Effector memory CD8-positive, alpha-beta T cell (primary cell): Measurements from ENCODE around the gene FAM20B.

Source experiments
- ATAC-seq: fragments of 150-1000 bp; cut with Tn5 transposase; replicated peaks from 2 replicates; pipeline ENCODE4 v1.10.0; 2021; ENCODE audit warnings: mild to moderate bottlenecking, moderate library complexity
- DNase-seq, 3 experiments: peaks; one replicate each; pipeline ENCODE4 v3.0.0; 2021
- H3K27ac Mint-ChIP-seq, 2 donors: one replicate each; pipeline ENCODE4 v1.8.0; 2022; ENCODE audit warnings: mild to moderate bottlenecking in 2 of 2, mixed read lengths in 2 of 2, moderate library complexity in 2 of 2
- H3K27me3 Mint-ChIP-seq, 2 donors: one replicate each; pipeline ENCODE4 v1.8.0; 2022; ENCODE audit warnings: mixed read lengths in 2 of 2
- H3K36me3 Mint-ChIP-seq: one replicate; pipeline ENCODE4 v1.8.0; 2022; ENCODE audit warnings: mild to moderate bottlenecking, moderate library complexity, mixed read lengths; ENCODE audit not compliant: insufficient read depth
- H3K4me1 Mint-ChIP-seq, 2 donors: one replicate each; pipeline ENCODE4 v1.8.0; 2022; ENCODE audit warnings: low read depth in 2 of 2, mixed read lengths in 2 of 2
- H3K4me3 Mint-ChIP-seq, 2 donors: one replicate each; pipeline ENCODE4 v1.8.0; 2022; ENCODE audit warnings: mild to moderate bottlenecking in 2 of 2, mixed read lengths in 2 of 2, moderate library complexity in 2 of 2
- H3K9me3 Mint-ChIP-seq, 2 donors: one replicate each; pipeline ENCODE4 v1.8.0; 2022; ENCODE audit warnings: mixed read lengths in 2 of 2

FAM20B gene

GRCh38 chr1:179010671-179011070 is 15.0 kb upstream of the FAM20B start:
- no peak overlapping the region for H3K4me3 Mint-ChIP-seq
- no peaks in the 10 kb centered on the region for H3K9me3 Mint-ChIP-seq
- H3K27me3 Mint-ChIP-seq, result no peaks in the 10 kb centered on the region
- no peak for DNase-seq
- no peaks in the 10 kb centered on the region for H3K4me1 Mint-ChIP-seq
- H3K27ac Mint-ChIP-seq, result no peak overlapping the region
- no peak for ATAC-seq
- no peaks in the 10 kb centered on the region for H3K36me3 Mint-ChIP-seq

- Mint-ChIP-seq H3K4me3 (no peak overlapping the region), H3K27me3 (no peaks in the 10 kb centered on the region), H3K27ac (no peak overlapping the region), H3K4me1 (no peaks in the 10 kb centered on the region), H3K9me3 (no peaks in the 10 kb centered on the region), H3K36me3 (no peaks in the 10 kb centered on the region)
- no peak for DNase-seq
- no peak for ATAC-seq
These were observed 13.7 kb upstream of the FAM20B start for GRCh38 chr1:179012038-179012437.

DNA sequence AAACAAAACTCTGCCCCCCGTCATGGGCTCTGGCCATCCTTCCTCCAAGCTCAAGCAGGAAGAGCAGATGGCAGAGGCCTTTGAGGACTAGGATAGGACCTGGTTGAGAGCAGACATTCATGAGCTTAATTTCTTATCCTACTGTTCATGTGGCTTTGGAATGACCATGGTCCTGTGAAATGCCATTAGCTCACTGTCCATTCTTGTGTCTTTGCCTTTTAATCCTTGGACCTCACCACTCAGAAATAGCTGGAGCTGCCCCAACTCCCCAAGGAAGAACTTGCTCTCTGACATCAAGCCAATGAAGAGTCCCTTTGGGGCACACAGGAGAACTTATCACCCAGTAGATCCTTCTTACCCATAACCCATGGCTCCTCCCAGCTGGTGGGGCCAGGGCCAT is 11.6 kb upstream of the FAM20B start:
- Mint-ChIP-seq H3K27me3 (no peaks in the 10 kb centered on the region), H3K9me3 (no peaks in the 10 kb centered on the region), H3K4me3 (no peak overlapping the region), H3K27ac (no peak overlapping the region), H3K4me1 (no peaks in the 10 kb centered on the region), H3K36me3 (no peaks in the 10 kb centered on the region)
- ATAC-seq (no peak), DNase-seq (no peak)

GRCh38 chr1:179015396-179015795 is 10.3 kb upstream of the FAM20B start:
- Mint-ChIP-seq H3K9me3 (no peaks in the 10 kb centered on the region), H3K36me3 (no peaks in the 10 kb centered on the region), H3K4me1 (no peaks in the 10 kb centered on the region), H3K27me3 (peaks cover 9 to 11% of the 10 kb centered on the region in 2 donors), H3K27ac (no peak overlapping the region), H3K4me3 (no peak overlapping the region)
- ATAC-seq, result no peak
- DNase-seq, result no peak

- Mint-ChIP-seq H3K27me3 (peaks cover 12 to 17% of the 10 kb centered on the region in 2 donors), H3K4me3 (no peak overlapping the region), H3K9me3 (no peaks in the 10 kb centered on the region), H3K27ac (no peak overlapping the region), H3K36me3 (no peaks in the 10 kb centered on the region), H3K4me1 (no peaks in the 10 kb centered on the region)
- ATAC-seq (no peak), DNase-seq (no peak)
These were observed 8.8 kb upstream of the FAM20B start for GRCh38 chr1:179016706-179017382.

- H3K27ac Mint-ChIP-seq, result no peak overlapping the region
- DNase-seq (no peak), ATAC-seq (no peak)
- no peaks in the 10 kb centered on the region for H3K9me3 Mint-ChIP-seq
- H3K4me3 Mint-ChIP-seq, result no peak overlapping the region
- H3K4me1 Mint-ChIP-seq, result peaks cover 0 to 1% of the 10 kb centered on the region in 2 donors
- H3K36me3 Mint-ChIP-seq, result no peaks in the 10 kb centered on the region
- H3K27me3 Mint-ChIP-seq, result peaks cover 12 to 22% of the 10 kb centered on the region in 2 donors
These were observed 8.0 kb upstream of the FAM20B start for GRCh38 chr1:179017383-179018326.

- DNase-seq (no peak), ATAC-seq (no peak)
- peaks cover 12 to 18% of the 10 kb centered on the region in 2 donors for H3K4me1 Mint-ChIP-seq
- H3K27me3 Mint-ChIP-seq, result peaks cover 12 to 23% of the 10 kb centered on the region in 2 donors
- no peak overlapping the region for H3K27ac Mint-ChIP-seq
- no peak overlapping the region for H3K4me3 Mint-ChIP-seq
- H3K36me3 Mint-ChIP-seq, result peaks cover 7% of the 10 kb centered on the region
- no peaks in the 10 kb centered on the region for H3K9me3 Mint-ChIP-seq
These were observed 3.8 kb upstream of the FAM20B start for GRCh38 chr1:179021873-179022272.

DNA sequence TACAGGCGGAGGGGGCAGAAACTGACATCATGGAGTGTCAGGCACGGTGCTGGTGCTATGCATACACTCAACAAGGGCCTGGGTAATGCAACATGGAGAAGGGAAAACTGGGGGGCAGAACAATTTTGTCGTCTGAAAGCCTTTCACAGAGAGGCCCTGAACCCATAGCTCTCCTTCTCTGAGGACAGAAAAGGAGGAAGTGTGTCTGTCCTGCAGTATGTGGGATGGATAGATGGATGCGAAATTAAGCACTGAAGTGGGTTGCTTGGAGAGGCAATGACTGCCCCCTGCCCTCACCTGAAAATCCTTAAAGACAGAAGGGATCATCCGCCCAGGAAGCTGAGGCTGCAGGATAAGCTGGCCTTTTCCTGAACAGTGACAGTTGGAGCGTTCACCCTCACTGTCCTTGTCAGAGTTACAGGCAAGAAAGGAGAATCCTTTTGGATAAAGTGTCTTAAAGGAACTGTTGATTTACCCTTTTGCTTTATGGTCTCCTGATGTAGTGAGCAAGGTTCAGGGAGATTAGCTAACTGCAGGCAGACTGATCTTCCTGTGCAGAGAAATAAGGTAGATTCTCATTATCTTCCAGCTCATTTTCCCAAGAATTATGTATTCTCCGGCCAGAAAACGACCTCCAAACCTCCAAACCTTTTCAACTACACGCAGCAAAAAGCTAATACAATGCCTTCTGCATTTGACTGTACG is 1.6 kb upstream of the FAM20B start:
- ATAC-seq (no peak), DNase-seq (no peak)
- peaks cover 12 to 23% of the 10 kb centered on the region in 2 donors for H3K27me3 Mint-ChIP-seq
- H3K9me3 Mint-ChIP-seq, result no peaks in the 10 kb centered on the region
- H3K4me1 Mint-ChIP-seq, result peaks cover 16 to 35% of the 10 kb centered on the region in 2 donors
- H3K36me3 Mint-ChIP-seq, result peaks cover 7% of the 10 kb centered on the region
- no peak overlapping the region for H3K4me3 Mint-ChIP-seq
- H3K27ac Mint-ChIP-seq, result no peak overlapping the region

DNA sequence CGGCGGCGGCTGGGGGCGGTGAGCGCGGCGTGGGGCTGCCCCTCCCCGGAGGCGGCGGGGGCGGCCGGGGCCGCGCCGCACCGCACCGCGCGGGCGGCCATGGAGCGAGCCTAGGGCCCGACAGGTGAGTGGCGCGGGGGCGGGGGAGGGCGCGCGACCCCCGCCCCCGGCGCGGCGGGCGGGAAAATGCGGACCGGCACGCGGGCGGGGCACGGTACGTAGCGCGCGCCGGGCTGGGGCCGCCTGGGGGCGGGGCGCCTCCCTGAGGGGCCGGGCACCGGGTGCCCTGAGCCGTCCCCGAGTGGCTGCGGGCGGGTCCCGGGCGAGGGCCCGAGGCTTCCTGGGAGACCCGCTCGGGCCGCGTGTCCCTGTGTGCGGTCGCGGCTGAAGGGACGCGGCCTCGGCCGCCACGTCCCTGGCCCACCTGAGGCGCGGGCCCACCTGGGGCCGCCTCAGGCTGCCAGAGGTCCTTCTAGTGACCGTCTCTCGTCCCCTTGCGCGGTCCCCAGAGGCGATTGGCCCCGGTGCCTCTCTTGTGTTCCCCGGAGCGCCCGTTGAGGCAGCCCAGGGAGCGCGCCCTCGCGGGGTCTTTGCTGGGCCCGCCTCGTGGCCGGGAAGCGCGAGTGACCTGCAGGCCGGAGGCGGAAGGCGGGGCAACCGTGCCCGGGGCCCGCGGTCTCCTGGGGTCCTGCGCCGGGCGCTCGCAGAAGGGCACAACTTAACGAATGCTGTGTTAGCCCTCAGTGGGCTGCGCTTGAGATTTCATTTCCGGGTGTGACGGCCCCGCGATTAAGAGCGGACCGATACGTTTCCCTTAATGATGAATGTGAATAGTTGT is 500 bp downstream of the FAM20B start:
- peaks cover 26 to 52% of the 10 kb centered on the region in 2 donors for H3K4me1 Mint-ChIP-seq
- peak overlapping the region; percentile 77 to 81 for H3K4me3 Mint-ChIP-seq
- DNase-seq (peak; percentile 56 to 71 (median 64)), ATAC-seq (peak; percentile 81)
- H3K36me3 Mint-ChIP-seq, result peaks cover 7% of the 10 kb centered on the region
- no peaks in the 10 kb centered on the region for H3K9me3 Mint-ChIP-seq
- H3K27me3 Mint-ChIP-seq, result peaks cover 0 to 6% of the 10 kb centered on the region in 2 donors
- H3K27ac Mint-ChIP-seq, result peak overlapping the region; percentile 78 to 81

GRCh38 chr1:179026813-179027669 is 1.3 kb downstream of the FAM20B start:
- ATAC-seq (no peak), DNase-seq (no peak)
- Mint-ChIP-seq H3K27me3 (peaks cover 0 to 6% of the 10 kb centered on the region in 2 donors), H3K36me3 (peaks cover 7% of the 10 kb centered on the region), H3K9me3 (no peaks in the 10 kb centered on the region), H3K4me1 (peaks cover 25 to 60% of the 10 kb centered on the region in 2 donors), H3K27ac (peak overlapping the region; percentile 78 to 81), H3K4me3 (peak overlapping the region; percentile 77 to 81)

DNA sequence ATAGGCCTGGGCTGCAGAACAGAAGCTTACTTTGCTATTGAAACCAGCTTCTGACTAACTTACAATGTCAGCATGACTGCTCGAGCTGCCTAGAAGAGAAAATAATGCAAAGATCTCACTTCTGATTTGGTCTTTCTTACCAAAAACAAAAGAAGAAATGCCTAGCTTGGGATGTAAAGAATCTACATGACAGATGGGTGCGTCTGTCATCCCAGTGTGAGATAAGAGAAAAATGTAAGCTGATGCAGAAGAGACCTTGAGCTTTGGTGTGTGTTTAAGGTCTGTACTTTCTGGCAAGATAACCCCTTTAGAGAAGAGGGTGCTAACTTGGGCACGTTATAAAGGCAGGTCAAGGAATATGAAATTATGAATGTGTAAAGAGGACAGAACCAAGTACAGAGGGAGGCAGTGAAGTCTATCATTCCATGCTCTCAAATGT is 3.6 kb downstream of the FAM20B start:
- ATAC-seq (no peak), DNase-seq (no peak)
- peak overlapping the region in 1 of 2 donors; percentile 36 for H3K27ac Mint-ChIP-seq
- no peaks in the 10 kb centered on the region for H3K27me3 Mint-ChIP-seq
- peaks cover 31 to 74% of the 10 kb centered on the region in 2 donors for H3K4me1 Mint-ChIP-seq
- H3K36me3 Mint-ChIP-seq, result peaks cover 7% of the 10 kb centered on the region
- H3K9me3 Mint-ChIP-seq, result no peaks in the 10 kb centered on the region
- H3K4me3 Mint-ChIP-seq, result no peak overlapping the region

GRCh38 chr1:179030130-179030529 is 4.4 kb downstream of the FAM20B start:
- ATAC-seq (no peak), DNase-seq (no peak)
- no peak overlapping the region for H3K4me3 Mint-ChIP-seq
- no peaks in the 10 kb centered on the region for H3K9me3 Mint-ChIP-seq
- peaks cover 6% of the 10 kb centered on the region for H3K36me3 Mint-ChIP-seq
- no peaks in the 10 kb centered on the region for H3K27me3 Mint-ChIP-seq
- peak overlapping the region in 1 of 2 donors; percentile 36 for H3K27ac Mint-ChIP-seq
- peaks cover 34 to 74% of the 10 kb centered on the region in 2 donors for H3K4me1 Mint-ChIP-seq
